ENCODE measurements around the gene CNTNAP2. TPM values are rescaled to one million over a fixed set of nuclear protein-coding genes. Genes with fewer than 3 reads are reported as not detected.
"Not testable (repeated sequence)": the region's sequence is repeated elsewhere in the genome, so short reads cannot be mapped to it uniquely, and the experiment has no call there.

Gene CNTNAP2
- total RNA-seq, 1 donor from 2014 or later: 5.4 TPM

GRCh38 chr7:148288592-148289151, 2172.1 kb downstream of the CNTNAP2 start:
- no peaks in the 10 kb centered on the region for H3K4me1 Mint-ChIP-seq (ENCODE audit: unreplicated experiment)
- no peaks in the 10 kb centered on the region for H3K36me3 Mint-ChIP-seq (ENCODE audit: low read depth, unreplicated experiment)
- no peak overlapping the region for H3K27ac Mint-ChIP-seq (ENCODE audit: unreplicated experiment)
- H3K27me3 Mint-ChIP-seq (ENCODE audit: unreplicated experiment): no peaks in the 10 kb centered on the region
- no peak overlapping the region for H3K4me3 Mint-ChIP-seq (ENCODE audit: unreplicated experiment)
- DNase-seq (ENCODE audit: low spot score): no peak
- no peaks in the 10 kb centered on the region for H3K9me3 Mint-ChIP-seq (ENCODE audit: unreplicated experiment)
- TF ChIP-seq, protein P1, sequence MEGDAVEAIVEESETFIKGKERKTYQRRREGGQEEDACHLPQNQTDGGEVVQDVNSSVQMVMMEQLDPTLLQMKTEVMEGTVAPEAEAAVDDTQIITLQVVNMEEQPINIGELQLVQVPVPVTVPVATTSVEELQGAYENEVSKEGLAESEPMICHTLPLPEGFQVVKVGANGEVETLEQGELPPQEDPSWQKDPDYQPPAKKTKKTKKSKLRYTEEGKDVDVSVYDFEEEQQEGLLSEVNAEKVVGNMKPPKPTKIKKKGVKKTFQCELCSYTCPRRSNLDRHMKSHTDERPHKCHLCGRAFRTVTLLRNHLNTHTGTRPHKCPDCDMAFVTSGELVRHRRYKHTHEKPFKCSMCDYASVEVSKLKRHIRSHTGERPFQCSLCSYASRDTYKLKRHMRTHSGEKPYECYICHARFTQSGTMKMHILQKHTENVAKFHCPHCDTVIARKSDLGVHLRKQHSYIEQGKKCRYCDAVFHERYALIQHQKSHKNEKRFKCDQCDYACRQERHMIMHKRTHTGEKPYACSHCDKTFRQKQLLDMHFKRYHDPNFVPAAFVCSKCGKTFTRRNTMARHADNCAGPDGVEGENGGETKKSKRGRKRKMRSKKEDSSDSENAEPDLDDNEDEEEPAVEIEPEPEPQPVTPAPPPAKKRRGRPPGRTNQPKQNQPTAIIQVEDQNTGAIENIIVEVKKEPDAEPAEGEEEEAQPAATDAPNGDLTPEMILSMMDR (IDR thresholded peaks at IDR 0.05; ENCODE audit: unreplicated experiment): no peak

DNA sequence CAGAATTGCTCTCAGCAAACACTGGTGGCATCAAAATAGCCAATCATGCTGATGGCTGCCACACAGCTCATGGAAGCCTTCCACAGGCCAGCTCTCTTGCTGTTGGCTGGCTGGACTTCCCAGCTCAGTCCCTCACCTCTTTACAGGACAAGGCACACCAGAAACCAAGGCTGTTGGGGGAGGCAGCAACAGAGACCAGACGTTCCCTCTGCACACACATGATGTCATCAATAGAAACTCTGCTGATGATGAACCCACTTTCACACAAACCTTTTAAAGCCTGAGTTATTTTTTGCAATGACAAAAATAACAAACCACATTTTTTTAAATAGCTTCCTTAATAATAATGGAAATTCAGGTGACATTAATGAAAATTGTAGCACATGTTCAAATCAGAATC, 2173.0 kb downstream of the CNTNAP2 start:
- no peak for DNase-seq (ENCODE audit: low spot score)
- no peaks in the 10 kb centered on the region for H3K27me3 Mint-ChIP-seq (ENCODE audit: unreplicated experiment)
- no peaks in the 10 kb centered on the region for H3K9me3 Mint-ChIP-seq (ENCODE audit: unreplicated experiment)
- no peaks in the 10 kb centered on the region for H3K4me1 Mint-ChIP-seq (ENCODE audit: unreplicated experiment)
- H3K27ac Mint-ChIP-seq (ENCODE audit: unreplicated experiment): no peak overlapping the region
- TF ChIP-seq, protein P1 (IDR thresholded peaks at IDR 0.05; ENCODE audit: unreplicated experiment): no peak
- H3K36me3 Mint-ChIP-seq (ENCODE audit: low read depth, unreplicated experiment): no peaks in the 10 kb centered on the region
- no peak overlapping the region for H3K4me3 Mint-ChIP-seq (ENCODE audit: unreplicated experiment)

- H3K36me3 Mint-ChIP-seq (ENCODE audit: low read depth, unreplicated experiment): no peaks in the 10 kb centered on the region
- no peaks in the 10 kb centered on the region for H3K27me3 Mint-ChIP-seq (ENCODE audit: unreplicated experiment)
- H3K27ac Mint-ChIP-seq (ENCODE audit: unreplicated experiment): no peak overlapping the region
- no peak for DNase-seq (ENCODE audit: low spot score)
- no peaks in the 10 kb centered on the region for H3K9me3 Mint-ChIP-seq (ENCODE audit: unreplicated experiment)
- TF ChIP-seq, protein P1 (IDR thresholded peaks at IDR 0.05; ENCODE audit: unreplicated experiment): no peak
- no peak overlapping the region for H3K4me3 Mint-ChIP-seq (ENCODE audit: unreplicated experiment)
- no peaks in the 10 kb centered on the region for H3K4me1 Mint-ChIP-seq (ENCODE audit: unreplicated experiment)
These were observed 2173.9 kb downstream of the CNTNAP2 start for GRCh38 chr7:148290538-148290937.

GRCh38 chr7:148291799-148292198, 2175.2 kb downstream of the CNTNAP2 start:
- no peak overlapping the region for H3K27ac Mint-ChIP-seq (ENCODE audit: unreplicated experiment)
- H3K36me3 Mint-ChIP-seq (ENCODE audit: low read depth, unreplicated experiment): no peaks in the 10 kb centered on the region
- TF ChIP-seq, protein P1 (IDR thresholded peaks at IDR 0.05; ENCODE audit: unreplicated experiment): no peak

DNA sequence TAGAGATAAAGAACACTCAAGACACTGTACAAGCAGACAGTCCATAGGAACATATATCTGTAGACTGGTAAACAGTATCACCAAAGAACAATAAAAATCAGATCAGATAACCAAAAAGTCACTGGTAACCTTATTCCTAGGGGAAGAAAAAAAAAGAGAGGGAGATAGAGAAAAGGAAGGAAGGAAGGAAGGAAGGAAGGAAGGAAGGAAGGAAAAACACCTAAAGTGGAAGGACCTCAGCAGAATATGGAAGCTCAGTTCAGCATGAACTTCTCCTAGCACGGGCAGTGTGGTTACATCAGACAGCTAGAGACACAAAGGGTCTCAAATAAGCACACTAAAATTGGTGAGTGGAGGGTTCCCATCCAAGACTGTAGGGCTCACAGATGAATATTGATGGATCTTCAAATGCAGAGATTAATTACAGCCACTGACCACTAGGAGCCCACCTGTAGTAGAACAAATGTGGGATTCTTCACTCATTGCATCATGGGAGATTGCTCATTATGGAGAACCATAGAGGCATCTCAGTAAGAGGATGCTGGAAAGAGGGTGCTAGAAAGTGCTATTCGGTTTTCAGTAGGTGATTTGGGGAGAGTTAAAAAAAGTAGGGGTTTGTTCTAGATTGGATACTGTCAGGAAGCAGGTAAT, 2180.5 kb downstream of the CNTNAP2 start:
- TF ChIP-seq, protein P1 (IDR thresholded peaks at IDR 0.05; ENCODE audit: unreplicated experiment): peak; percentile 33
- H3K9me3 Mint-ChIP-seq (ENCODE audit: unreplicated experiment): no peaks in the 10 kb centered on the region
- peaks cover 2% of the 10 kb centered on the region for H3K27me3 Mint-ChIP-seq (ENCODE audit: unreplicated experiment)
- H3K4me1 Mint-ChIP-seq (ENCODE audit: unreplicated experiment): no peaks in the 10 kb centered on the region
- H3K36me3 Mint-ChIP-seq (ENCODE audit: low read depth, unreplicated experiment): no peaks in the 10 kb centered on the region
- H3K27ac Mint-ChIP-seq (ENCODE audit: unreplicated experiment): no peak overlapping the region
- no peak overlapping the region for H3K4me3 Mint-ChIP-seq (ENCODE audit: unreplicated experiment)
- no peak for DNase-seq (ENCODE audit: low spot score)

More at GRCh38 chr7:148291799-148292198, 2175.2 kb downstream of the CNTNAP2 start:
- DNase-seq (ENCODE audit: low spot score): no peak
- Mint-ChIP-seq H3K27me3 (ENCODE audit: unreplicated experiment) (no peaks in the 10 kb centered on the region), H3K4me1 (ENCODE audit: unreplicated experiment) (no peaks in the 10 kb centered on the region), H3K9me3 (ENCODE audit: unreplicated experiment) (no peaks in the 10 kb centered on the region), H3K4me3 (ENCODE audit: unreplicated experiment) (no peak overlapping the region)

DNA sequence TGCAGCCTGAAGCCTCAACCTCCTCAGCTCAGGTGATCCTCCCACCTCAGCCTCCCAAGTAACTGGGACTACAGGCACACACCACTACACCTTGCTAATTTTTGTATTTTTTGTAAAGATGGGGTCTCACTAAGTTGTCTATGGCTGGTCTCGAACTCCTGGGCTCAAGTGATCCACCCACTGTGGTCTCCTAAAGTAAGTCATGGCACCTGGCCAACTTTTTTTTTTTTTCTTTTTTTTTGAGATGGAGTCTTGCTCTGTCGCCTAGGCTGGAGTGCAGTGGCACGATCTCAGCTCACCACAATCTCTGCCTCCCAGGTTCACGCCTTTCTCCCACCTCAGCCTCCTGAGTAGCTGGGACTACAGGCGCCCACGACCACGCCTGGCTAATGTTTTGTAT, 2182.2 kb downstream of the CNTNAP2 start:
- H3K4me3 Mint-ChIP-seq (ENCODE audit: unreplicated experiment); H3K36me3 Mint-ChIP-seq (ENCODE audit: low read depth, unreplicated experiment); DNase-seq (ENCODE audit: low spot score); H3K4me1 Mint-ChIP-seq (ENCODE audit: unreplicated experiment); H3K9me3 Mint-ChIP-seq (ENCODE audit: unreplicated experiment); H3K27ac Mint-ChIP-seq (ENCODE audit: unreplicated experiment); H3K27me3 Mint-ChIP-seq (ENCODE audit: unreplicated experiment): not testable (repeated sequence)
